HepG2 (cell line): ENCODE results near the gene SPTBN4. TPM values are rescaled to one million over a fixed set of nuclear protein-coding genes. Genes with fewer than 3 reads are reported as not detected.
A peak's percentile ranks its signal among the peaks of the same experiment; 100 is the strongest.

Experiments used
- ARHGAP35 ChIP-seq: sonication (generic); formaldehyde crosslinking; IDR thresholded peaks from 2 replicates; pipeline ENCODE4 v1.9.0; 2022; ENCODE audit warnings: mild to moderate bottlenecking, inconsistent platforms, moderate library complexity, missing genetic modification reagents, borderline replicate concordance
- CHCHD3 ChIP-seq: sonication (generic); formaldehyde crosslinking; IDR thresholded peaks from 2 replicates; pipeline ENCODE4 v1.8.0; 2022; ENCODE audit warnings: mild to moderate bottlenecking, missing genetic modification reagents, moderate library complexity
- HMGXB3 ChIP-seq: sonication (generic); formaldehyde crosslinking; IDR thresholded peaks from 2 replicates; pipeline ENCODE4 v1.4.0; 2020; ENCODE audit warnings: missing genetic modification reagents, borderline replicate concordance
- IKZF4 ChIP-seq: sonication (generic); formaldehyde crosslinking; IDR thresholded peaks from 2 replicates; pipeline ENCODE4 v1.5.1; 2020; ENCODE audit warnings: borderline replicate concordance, mild to moderate bottlenecking, low read depth, missing genetic modification reagents; ENCODE audit errors: not compliant biosample characterization
- ZNF572 ChIP-seq: sonication (generic); formaldehyde crosslinking; IDR thresholded peaks from 2 replicates; pipeline ENCODE4 v1.5.1; 2020; ENCODE audit warnings: mild to moderate bottlenecking, missing genetic modification reagents
- polyA plus RNA-seq, 8 experiments: library from polyadenylated mRNA; depleted of rRNA in 3 of 8; stranded (reverse) in 7 of 8; unstranded in 1 of 8; fragments of >200 nt; fragmentation: Illumina TruSeq in 4 of 8; extraction: Trizol in 4 of 8; gene quantifications; 2 replicates each; pipeline versions ENCODE4 v1.2.1 to v1.2.3, GENCODE V29; 2011 to 2016; ENCODE audit warnings: low read depth in 4 of 8, missing spikeins in 1 of 8, mixed read lengths in 1 of 8; ENCODE audit not compliant: insufficient read depth in 1 of 8
- total RNA-seq, 5 experiments: library from RNA; depleted of rRNA; stranded (reverse); fragments of >200 nt; fragmentation: Illumina TruSeq; extraction: Trizol; gene quantifications; 2 replicates each; pipeline ENCODE4 v1.2.3, GENCODE V29; 2016; ENCODE audit warnings: low read depth in 1 of 5
- TF ChIP-seq, protein P1 (sequence below): sonication (generic); formaldehyde crosslinking; IDR thresholded peaks from 2 replicates; pipeline ENCODE4 v1.4.0; 2020; ENCODE audit warnings: missing genetic modification reagents; ENCODE audit errors: not compliant biosample characterization
- TF ChIP-seq, protein P2 (sequence below): sonication (generic); formaldehyde crosslinking; IDR thresholded peaks from 2 replicates; pipeline ENCODE4 v1.5.0; 2020; ENCODE audit warnings: mild to moderate bottlenecking, missing genetic modification reagents, moderate library complexity

SPTBN4 gene
- total and polyA plus RNA-seq, 2 of the 13 experiments (the other 11 are each of a cell fraction or from before 2014, with no cell fraction given): 0.11 TPM

- TF ChIP-seq, protein P1, sequence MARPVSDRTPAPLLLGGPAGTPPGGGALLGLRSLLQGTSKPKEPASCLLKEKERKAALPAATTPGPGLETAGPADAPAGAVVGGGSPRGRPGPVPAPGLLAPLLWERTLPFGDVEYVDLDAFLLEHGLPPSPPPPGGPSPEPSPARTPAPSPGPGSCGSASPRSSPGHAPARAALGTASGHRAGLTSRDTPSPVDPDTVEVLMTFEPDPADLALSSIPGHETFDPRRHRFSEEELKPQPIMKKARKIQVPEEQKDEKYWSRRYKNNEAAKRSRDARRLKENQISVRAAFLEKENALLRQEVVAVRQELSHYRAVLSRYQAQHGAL (CRISPR knock-in tag): no peak
- TF ChIP-seq, protein P2, sequence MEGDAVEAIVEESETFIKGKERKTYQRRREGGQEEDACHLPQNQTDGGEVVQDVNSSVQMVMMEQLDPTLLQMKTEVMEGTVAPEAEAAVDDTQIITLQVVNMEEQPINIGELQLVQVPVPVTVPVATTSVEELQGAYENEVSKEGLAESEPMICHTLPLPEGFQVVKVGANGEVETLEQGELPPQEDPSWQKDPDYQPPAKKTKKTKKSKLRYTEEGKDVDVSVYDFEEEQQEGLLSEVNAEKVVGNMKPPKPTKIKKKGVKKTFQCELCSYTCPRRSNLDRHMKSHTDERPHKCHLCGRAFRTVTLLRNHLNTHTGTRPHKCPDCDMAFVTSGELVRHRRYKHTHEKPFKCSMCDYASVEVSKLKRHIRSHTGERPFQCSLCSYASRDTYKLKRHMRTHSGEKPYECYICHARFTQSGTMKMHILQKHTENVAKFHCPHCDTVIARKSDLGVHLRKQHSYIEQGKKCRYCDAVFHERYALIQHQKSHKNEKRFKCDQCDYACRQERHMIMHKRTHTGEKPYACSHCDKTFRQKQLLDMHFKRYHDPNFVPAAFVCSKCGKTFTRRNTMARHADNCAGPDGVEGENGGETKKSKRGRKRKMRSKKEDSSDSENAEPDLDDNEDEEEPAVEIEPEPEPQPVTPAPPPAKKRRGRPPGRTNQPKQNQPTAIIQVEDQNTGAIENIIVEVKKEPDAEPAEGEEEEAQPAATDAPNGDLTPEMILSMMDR (CRISPR knock-in tag): 0 out of 2 replicates have a peak, but pooled peaks have one; percentile 5
- no peak for TF ChIP-seq IKZF4
- no peak for TF ChIP-seq CHCHD3 (CRISPR knock-in tag)
- TF ChIP-seq HMGXB3 (CRISPR knock-in tag): no peak
- no peak for TF ChIP-seq ZNF572 (CRISPR knock-in tag)
- no peak for TF ChIP-seq ARHGAP35 (CRISPR knock-in tag)
Measured at GRCh38 chr19:40519352-40520322, 52.8 kb downstream of the SPTBN4 start (continued).
